HG03432 (cell line): Measurements from ENCODE around the gene PDE1A.
"Not testable (repeated sequence)": the region's sequence is repeated elsewhere in the genome, so short reads cannot be mapped to it uniquely, and the experiment has no call there.

Source experiments
- ATAC-seq: cut with Tn5 transposase; IDR thresholded peaks from one replicate; pipeline ENCODE4 v1.9.1; 2021; ENCODE audit warnings: mild to moderate bottlenecking, moderate library complexity; ENCODE audit not compliant: unreplicated experiment

The PDE1A gene

DNA sequence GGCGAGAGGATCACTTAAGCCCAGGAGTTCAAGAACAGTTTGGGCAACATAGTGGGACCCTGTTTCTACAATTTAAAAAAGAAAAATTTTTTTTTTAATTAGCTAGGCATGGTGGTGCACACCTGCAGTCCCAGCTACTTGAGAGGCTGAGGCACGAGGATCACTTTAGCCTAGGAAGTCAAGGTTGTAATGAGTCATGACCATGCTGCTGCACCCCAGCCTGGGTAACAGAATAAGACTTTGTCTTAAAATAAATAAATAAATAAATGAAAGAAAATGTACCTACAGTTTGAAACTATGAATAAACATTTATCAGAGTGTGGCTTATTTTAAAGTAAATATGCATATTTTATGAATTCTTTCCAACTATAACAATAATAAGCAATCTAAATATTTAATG, 16.7 kb downstream of the PDE1A start:
- no peak for ATAC-seq

DNA sequence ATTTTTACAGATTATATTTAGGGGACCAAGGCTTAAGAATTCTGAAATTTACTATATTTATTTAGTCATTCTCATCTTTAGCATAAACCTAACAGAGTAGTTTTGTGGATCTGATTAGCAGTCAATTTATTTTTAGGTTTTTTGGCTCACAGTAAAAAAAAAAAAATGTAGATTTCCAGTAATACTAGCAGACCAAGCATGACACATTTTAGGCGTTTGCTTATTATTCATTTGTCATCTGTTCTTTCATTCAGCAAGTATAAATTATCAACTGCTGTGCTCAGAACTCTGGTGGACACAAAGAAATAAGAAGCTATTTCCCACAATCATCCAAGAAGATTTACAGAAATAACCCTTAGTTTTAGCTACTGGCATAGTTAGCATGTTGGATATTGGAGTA, 20.6 kb downstream of the PDE1A start:
- no peak for ATAC-seq

DNA sequence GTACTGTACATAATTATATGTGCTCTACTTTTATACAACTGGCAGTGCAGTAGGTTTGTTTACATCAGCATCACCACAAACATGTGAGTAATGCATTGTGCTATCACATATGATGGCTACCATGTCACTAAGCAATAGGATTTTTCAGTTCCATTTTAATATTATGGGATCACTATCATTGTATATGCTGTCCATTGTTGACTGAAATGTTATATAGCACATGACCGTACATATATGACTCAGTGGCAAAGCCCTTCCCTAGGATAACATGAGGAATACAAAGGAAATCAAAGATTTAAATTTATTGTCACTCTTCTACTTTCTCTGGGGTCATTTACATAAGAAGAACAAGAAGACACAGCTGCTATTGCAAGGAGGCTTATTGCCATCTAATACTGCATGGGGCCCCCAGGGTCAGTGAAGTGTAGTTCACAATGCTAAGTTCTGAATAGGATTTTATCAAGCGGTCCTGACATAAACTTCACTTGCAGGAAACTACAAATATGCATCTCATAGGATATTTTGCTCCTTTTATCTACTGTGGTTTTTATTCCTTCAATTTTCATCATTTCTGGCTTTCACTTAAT, 21.8 kb downstream of the PDE1A start:
- ATAC-seq, result no peak

GRCh38 chr2:182404092-182404491, 22.7 kb downstream of the PDE1A start:
- ATAC-seq, result no peak

DNA sequence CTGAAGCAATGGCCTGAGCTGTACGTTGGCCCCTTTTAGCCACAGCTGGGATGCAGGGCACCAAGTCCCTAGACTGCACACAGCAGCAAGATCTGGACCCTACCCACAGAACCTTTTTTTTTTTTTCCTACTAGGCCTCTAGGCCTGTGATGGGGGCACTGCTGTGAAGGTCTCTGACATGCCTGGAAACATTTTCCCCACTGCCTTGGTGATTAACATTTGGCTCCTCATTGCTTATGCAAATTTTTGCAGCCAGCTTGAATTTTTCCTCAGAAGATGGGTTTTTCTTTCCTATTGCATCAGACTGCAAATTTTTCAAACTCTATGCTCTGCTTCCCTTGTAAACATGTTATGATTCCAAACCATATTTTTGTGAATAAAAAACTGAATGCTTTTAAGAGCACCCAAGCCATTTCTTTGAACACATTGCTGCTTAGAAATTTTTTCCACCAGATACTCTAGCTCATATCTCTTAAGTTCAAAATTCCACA, 33.5 kb downstream of the PDE1A start:
- no peak for ATAC-seq

GRCh38 chr2:182391443-182391842, 35.4 kb downstream of the PDE1A start:
- no peak for ATAC-seq

- ATAC-seq, result not testable (repeated sequence)
Measured at GRCh38 chr2:182386267-182386880, 40.5 kb downstream of the PDE1A start.

DNA sequence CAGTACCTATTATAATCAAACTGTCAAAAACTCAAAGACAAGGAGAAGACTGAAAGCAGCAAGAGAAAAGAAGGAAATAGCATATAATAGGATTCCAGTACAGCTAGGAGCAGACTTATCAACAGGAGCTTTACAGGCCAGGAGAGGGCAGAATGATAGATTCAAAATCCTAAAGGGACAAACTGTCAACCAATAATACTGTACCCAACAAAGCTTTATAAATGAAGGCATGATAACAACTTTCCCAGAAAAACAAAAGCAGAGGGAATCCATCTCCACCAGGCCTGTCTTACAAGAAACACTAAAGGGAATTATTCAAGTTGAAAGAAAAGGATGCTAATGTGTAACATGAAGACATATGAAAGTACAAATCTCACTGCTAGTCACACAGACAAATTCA, 42.0 kb downstream of the PDE1A start:
- ATAC-seq, result no peak

- no peak for ATAC-seq
Measured at GRCh38 chr2:182381225-182381624, 45.6 kb downstream of the PDE1A start.

DNA sequence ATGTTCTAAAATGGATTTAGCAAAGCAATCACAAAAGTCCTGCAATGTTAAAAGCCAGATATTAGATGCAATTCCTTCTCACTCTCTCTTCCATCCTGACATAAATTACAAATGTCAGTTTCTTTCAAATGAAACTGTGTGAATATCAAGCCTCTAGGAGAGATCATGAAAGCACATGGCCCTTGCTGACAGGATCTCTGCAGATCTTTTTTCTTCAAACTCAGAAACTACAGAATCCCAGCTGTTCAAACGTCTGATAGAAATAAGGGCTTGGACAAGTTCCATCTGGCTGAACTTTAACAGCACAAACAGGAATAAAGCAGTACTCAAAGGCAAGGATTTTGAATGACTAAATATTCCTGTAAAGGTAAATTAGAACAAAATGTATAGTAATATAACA, 47.6 kb downstream of the PDE1A start:
- ATAC-seq, result no peak

DNA sequence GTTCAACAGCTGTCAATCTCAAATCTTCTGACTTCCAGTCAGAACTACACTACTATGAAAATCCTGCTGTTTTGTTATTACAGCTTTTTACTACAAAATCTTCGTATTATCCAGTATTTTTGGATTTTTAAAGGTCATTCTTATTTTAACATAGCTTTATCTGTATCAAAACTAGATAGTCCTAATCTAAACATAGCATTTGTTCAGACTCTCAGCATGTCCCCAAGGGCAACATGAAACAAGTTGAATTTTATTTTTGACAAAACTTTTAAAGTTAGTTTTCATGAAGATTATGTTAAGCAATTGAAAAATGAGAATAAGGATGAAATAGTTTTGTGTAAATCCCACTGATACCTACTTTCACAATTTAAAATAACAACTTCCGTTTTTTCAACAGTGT, 48.1 kb downstream of the PDE1A start:
- ATAC-seq, result no peak

DNA sequence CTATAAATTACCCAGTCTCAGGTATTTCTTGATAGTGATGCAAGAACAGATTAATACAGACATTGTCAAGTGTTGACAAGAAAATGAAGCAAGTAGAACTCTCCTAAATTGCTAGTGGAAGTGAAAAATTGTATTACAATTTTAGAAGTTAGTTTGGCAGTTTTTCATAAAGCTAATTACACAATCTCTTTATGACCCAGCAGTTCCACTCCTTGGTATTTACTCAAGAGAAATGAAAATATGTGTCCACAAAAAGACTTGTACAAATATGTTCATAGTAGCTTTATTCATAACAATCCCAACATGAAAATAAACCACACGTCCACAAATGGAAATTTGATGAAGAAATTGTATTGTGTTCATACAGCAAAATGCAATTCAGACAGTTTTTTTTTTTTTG, 49.4 kb downstream of the PDE1A start:
- ATAC-seq, result no peak

DNA sequence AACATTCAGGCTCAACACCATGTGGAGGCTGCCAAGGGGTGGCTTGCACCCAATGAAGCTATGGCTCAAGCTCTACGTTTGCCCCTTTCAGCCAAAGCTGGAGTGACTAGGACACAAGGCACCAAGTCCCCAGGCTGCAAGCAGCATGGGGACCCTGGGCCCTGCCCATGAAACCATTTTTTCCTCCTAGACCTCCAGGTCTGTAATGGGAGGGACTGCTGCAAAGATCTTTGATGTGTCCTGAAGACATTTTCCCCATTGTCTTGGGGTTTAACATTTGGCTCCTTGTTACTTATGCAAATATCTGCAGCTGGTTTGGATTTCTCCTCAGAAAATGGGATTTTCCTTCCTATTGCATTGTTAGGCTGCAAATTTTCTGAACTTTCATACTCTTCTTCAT, 51.0 kb downstream of the PDE1A start:
- ATAC-seq, result no peak

DNA sequence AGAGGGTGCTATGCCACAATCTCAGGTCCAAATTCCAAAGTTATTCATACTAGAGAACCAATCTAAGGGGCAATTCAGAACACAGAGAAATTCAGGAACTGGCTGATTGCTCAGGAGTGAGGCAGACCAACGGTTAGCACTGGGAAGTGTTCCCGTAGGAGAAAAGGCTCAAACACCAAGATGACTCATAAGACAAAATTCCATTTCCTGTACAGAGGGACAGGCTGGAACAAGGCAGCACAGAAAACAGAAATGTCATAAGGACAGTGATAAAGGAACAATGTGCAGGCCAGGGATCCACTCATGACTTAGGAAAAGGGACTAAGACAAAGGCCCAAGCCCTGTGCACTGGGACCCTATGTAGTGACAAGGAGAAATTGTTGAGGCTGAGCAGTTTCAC, 54.2 kb downstream of the PDE1A start:
- no peak for ATAC-seq

DNA sequence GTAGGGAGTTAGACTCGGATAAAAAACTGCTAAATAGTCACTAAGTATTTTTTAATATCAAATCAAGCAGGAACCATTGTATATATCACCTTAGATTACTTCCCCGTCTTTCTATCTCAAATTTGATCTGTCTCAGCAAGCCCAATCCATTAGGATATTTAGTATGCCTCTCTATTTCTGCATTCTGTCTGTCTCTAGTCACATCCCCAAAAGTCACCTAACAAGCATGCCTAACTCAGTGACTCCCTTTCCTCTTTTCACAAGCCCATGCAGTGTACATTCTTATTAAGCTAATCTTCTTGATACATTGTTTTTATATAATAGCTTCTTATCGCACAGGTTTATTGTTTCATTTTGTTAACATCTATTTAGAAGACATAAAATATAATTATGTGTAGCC, 57.8 kb downstream of the PDE1A start:
- no peak for ATAC-seq

DNA sequence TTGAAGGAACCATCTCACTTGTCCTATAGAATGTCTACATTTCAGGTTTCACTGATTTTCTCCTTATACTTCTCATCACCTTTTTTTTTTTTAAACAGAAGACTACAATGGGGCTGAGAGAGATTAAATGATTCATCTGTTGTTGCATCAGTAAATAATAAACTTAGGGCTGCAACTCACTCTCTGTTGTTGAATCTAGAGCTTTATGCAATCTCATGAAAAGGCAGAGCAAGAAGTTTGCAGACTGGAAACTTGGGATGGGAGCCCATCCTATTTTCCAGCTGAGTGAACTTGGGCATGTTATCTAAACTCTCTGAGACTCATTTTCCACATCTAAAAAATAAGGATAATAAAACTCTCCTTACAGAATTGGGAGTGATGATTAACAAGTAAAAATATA, 58.4 kb downstream of the PDE1A start:
- no peak for ATAC-seq

- ATAC-seq, result no peak
Measured at GRCh38 chr2:182367401-182367800, 59.4 kb downstream of the PDE1A start.

GRCh38 chr2:182366628-182367027, 60.2 kb downstream of the PDE1A start:
- ATAC-seq, result no peak

DNA sequence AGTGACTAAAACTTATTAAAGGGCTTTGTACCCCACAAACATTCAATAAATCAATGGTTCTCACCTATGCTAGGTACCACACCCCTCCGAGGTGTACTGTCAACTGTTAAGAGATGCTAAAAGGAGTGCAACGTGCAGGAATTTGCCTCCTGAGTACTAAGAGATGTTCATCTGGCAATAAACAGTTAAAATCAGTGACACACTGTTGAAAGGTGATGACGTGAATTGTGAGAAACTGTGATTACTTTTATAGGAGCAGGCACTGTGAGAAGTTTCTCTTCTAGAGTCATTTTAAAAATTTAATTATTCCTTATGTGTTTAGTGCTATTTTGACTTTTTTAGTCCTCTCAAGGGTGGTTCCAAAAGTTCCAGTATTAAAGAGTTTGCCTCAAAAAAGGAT, 61.0 kb downstream of the PDE1A start:
- ATAC-seq, result no peak

- no peak for ATAC-seq
Measured at GRCh38 chr2:182361477-182361876, 65.4 kb downstream of the PDE1A start.

GRCh38 chr2:182360663-182361260, 66.1 kb downstream of the PDE1A start:
- no peak for ATAC-seq

- no peak for ATAC-seq
Measured at GRCh38 chr2:182359990-182360662, 66.7 kb downstream of the PDE1A start.
